GM20431 (cell line): ENCODE data around the gene VIPR1.

ENCODE experiments used
- in situ Hi-C: fragments of 300-500 bp; cut with MseI, MboI; formaldehyde crosslinking; loops from one replicate; pipeline ENCODE4 v1.15.0; 2020; ENCODE audit warnings: low sequenced_read_pairs; ENCODE audit not compliant: unreplicated experiment

VIPR1 gene

DNA sequence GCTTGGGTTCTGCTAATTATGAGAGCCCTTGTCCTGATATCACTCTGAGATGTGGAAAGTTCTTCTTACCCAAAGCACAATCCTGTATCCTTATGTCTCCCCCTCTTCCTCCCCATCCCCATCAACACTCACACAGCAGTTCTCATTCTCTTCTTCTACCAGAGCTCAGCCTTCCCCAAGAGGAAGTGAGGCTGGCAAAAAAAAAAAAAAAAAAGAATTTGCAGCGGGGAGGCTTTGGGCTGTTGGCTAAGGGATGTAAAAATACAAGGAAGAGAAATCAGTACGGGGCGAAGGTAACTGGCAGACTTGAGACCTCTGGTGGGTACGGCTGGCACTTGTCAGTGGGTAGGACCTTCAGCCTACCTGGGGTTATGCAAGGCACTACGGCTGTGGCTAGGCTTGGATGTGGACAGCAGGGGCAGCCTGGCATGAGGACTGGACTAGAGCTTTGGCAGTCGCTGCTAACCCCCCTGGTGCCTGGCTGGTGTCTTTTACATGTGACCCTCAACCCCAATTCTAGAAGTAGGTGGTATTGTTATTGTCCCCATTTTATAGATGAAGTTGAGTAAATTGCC, 5.4 kb downstream of the VIPR1 start:
- in situ Hi-C loops = no loop called here

DNA sequence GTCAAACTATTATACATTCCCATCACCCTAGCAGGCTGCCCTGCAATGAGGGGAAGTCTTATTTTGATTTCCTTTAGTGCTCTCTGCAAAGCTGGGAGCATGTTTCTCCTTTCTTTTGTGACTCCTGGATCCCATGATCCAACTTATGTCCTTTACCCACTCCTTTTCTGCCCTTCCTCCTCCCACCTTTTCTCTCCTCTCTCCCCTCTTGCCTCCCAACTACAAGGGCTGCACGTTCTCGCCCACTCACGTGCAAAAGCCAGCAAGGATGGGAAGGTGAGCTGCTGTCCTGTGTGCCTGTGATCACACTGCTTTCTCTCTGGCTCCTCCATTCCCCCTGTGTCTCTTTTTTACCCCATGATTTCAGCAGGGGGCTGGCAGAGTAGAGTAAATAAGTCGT, 6.1 kb downstream of the VIPR1 start:
- in situ Hi-C loops = no loop called here

DNA sequence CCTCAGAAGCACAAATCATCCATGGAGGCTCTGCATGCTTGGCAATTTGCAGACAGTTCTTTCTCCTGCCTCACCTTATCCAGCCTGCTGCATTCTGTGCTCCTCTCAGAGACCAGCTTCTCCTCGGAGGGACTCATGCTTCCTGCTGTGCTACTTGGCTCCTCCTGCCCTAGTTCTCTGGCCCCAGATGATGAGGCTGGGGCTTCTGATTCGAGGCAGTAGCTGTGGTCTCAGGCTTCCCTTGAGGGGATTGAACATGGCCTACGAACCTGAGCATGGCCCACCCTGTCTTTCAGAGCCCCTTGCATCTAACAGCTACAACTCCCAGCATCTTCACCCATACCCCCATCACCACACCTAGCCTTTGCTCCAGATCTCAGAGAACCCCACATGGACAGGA, 6.7 kb downstream of the VIPR1 start:
- in situ Hi-C loops = no loop called here

DNA sequence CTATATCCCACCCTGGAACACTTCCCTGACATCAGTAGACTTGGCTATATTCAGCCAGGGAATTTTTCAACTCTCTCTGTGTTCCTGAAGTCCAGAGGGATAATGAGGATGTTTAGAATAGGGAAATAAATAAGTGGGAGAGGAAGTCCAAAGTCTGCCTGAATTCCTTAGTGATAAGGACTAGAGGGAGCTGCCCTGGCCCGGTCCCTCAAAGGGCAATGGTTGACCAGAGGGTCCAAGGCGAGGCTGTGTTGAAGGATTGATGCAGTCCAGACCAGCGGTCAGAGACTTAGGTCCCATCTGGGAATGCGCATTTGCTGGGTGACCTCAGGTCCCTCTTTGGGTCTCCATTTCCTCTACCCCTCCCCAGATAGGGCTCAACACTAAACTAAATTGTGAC, 7.9 kb downstream of the VIPR1 start:
- in situ Hi-C loops = no loop called here

DNA sequence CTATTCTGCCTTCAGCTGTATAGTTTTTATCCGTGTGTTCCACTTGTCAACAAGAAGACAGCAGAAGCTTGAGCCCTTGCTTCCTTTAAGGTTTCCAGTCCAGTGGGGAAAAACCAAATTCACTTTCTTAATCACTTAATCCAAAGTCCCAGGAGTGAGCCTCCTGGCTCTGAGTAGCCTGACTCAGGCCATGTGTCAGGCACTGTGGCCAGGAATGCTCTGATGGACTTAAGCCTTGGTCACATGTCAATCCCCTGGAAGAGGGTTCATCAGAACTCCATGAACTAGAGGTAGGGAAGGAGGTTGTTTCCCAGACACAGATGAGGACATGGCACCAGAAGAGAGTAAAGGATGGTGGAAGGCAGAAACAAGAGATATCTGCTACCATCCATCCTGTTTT, 8.8 kb downstream of the VIPR1 start:
- in situ Hi-C loops = no loop called here

DNA sequence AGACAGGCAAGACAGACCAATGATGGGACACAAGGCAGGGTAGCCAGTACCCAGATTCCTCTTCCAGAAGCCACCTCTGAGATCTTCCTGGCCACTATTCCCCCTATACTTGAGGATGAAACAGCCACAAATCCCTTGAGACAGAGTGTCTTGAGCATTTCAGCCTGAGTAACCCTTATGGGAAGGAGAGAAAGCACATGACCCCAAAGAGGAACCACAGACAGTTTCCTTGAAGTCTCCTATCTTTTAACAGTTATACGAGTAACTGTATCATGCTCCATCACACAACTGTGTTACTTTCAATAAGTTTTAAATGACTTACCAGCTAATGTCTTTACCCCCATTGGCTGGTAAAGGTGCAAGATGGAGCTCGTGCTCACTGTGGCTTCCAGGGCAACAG, 9.3 kb downstream of the VIPR1 start:
- in situ Hi-C loops = no loop called here

DNA sequence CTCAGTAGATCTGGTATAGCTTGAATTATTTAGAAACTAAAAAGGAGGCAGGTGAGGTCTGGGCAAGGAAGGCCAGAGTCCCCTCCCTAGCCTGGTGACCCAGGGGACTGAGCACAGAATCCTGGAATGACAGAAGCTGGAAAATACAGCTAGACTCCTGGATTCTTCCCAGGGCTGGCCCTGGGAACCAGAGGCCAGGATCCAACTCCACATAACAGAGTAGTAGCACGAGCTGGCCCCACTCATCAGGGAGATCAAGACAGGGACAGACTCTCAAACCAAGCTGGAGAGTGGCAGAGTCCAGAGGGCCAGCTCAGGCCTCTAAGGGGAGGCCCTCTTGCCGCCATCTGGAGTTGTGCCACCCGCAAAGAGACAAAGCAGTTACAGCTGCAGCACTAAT, 10.7 kb downstream of the VIPR1 start:
- in situ Hi-C loops = no loop called here

DNA sequence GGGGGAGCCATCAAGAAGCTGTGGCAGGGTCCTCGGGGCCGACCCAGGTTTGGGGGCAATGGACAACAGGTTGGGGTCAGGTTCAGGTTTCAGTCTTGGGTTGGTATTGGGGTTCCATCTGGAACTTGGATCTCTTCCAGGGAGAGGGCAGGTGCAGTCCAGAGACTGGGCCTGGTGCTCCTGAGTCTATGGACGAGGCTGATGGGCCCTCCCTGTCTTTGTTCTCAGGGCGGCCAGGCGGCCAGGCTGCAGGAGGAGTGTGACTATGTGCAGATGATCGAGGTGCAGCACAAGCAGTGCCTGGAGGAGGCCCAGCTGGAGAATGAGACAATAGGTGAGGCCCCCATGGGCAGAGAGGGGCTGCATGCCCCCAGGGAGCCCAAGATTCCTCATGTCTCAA, 11.1 kb downstream of the VIPR1 start:
- in situ Hi-C loops = no loop called here

DNA sequence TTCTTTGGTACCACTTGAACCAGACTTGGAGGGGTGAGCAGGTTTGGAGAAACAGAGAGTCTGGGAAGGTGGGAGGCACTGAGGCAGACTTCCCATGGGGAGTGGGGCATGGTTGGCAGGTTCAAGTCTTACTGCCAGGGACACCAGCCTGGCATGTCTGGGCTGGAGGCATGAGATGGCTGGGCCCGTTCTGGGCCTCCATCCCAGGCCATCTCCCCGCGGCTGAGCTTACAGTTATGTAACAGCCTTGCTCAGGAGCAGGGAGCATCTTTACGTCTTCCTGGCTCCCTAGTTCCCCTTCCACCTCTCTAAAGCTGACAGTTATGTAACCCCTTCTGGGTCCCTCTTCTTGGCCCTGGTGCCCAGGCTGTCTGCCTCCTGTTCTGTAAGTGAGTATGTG, 12.4 kb downstream of the VIPR1 start:
- in situ Hi-C loops = no loop called here

DNA sequence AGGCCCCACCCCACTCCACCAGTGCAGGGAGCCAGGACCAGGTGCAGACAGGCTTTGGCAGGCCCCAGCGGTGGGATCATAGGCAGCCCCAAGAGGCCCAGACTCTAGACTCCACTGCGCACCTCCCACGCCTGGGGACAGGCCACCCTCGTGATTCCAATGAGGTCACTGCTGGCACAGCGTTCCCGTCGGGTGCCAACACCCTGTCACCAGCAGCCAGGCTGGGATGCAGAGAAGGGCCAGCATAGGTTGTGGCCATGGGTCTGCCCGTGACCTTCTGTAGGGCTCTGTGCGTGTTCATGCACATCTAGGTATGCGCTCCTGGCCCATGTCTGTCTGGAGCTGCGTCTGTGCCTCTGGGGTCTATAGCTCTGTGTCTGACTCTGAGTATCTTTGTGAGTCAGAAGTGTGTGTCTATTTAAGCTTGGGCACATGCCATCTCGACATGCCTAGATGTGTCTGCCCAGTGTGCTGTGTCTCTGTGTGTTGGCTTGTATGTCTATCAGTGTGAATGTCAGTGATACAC, 13.0 kb downstream of the VIPR1 start:
- in situ Hi-C loops = no loop called here

DNA sequence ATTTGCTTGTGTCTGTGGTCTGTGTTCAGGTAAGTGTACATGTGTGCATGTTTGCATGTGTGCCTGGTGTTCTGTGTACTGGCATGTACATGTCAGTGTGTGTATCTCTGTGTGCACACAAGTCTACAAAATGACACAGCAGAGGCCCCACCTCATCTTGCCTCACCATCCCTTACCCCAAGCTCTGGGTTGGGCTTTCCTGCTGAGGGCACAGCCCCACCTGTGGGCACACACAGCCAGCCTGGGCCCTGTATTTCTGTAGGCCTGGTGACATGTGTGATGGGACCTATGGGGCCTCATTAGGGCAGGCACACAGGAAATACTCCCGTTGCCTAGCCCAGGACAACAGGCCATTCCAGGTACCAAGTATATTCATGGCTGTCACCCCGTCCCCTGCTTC, 13.5 kb downstream of the VIPR1 start:
- in situ Hi-C loops = no loop called here

DNA sequence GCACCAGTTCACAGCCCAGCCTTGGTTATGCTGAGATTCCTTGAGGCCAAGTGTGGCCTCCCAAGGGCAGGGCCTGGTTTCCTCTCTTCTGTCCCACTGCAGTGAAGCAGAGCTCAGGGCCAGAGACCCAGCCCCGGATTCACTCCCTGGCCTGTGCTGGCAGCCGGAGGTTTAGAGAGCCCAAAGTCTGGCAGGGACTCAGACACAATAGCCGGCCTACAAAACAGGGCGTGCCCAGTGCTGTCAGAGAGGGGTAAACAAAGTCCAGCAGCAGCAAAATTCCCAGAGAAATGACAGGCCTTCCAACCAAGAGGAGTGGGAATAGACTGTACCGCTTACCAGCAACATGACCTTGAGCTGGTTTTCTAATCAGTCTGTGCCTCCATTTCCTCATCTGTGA, 14.0 kb downstream of the VIPR1 start:
- in situ Hi-C loops = no loop called here

DNA sequence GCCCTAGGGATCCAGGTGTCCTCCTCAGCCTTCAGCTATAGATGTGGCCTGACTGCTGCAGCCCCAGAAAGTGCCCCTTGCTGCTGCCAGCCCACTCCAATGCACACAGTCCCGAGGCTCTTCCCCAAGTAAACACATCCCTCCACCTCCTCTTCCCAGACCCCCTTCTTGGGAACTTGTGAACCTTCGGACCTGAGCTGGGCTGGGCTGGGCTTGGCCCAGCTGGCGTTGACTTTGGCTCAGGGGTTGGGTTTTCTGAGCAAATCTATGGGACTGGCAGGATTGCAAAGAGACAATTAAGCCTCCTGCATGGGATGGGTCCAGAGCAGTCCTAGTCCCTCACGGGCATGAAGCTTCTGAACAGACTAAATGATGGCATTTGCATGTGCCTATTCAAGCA, 14.7 kb downstream of the VIPR1 start:
- in situ Hi-C loops = no loop called here

DNA sequence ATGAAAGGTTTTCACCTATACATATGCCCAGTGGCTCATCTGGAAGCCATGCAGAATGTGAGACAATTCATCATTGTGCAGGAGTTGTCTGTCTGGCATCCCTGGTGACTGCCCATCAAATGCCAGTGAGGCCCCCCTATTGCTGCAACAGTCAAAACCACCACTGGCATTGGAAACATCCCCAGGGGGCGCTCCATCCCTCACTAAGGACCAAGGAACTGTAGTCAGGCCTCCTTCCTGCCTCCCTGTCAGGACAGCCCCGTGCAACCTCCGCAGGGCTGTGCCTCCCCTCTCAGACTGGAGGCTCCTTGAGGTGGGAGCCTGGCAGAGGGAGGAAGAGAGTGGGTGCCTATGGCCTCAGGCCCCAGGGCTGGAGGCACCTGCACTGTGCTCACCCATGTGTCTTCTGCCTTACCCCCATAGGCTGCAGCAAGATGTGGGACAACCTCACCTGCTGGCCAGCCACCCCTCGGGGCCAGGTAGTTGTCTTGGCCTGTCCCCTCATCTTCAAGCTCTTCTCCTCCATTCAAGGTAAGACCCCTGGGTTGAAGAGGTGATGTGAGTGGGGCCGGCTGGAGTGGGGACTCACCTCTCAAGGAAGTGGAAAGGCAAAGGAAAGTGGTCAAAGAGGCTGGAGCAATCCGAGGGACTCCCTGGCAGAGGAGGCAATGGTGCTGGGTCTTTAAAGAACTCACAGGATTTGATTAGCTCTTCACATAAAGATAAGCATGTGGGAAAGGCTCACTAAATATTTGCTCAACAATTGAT, 16.5 kb downstream of the VIPR1 start:
- in situ Hi-C loops = no loop called here

DNA sequence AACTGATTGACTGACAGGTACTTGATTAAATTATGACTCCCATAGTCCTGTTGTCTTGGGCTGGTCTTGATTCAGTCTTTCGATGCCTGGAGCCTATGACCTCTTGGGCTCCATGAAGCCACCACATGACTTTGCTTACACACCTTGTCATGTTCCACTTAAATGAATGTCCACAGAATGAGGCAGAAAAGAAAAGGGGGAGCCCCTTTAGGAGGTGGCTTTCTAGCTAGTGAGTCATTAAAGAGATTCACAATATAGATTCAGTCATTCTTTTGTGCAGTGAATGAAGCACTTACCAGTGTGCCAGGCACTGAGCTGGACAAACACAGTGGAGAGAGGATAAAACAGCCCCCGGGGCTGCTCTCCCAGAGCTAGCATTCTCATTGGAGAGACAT, 17.1 kb downstream of the VIPR1 start:
- in situ Hi-C loops = no loop called here

DNA sequence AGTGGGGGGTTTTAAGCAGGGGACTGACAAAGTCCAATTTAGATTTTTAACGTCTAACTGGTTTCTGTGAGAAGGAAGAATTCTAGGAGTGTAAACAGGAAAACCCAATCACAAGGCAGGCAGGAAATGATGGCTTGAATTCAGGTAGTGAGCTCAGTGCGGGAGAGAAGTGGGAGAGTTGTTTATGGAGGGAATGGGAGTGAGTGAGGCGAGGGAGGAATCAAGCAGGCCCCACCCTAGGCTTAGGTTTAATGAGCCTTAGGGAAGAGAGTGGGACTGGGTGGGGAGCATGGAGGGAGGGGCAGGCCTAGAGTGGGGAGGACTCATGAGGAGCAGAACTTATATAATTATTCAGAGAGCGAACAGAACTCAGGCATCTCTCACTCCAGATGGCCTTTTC, 17.9 kb downstream of the VIPR1 start:
- in situ Hi-C loops = no loop called here

DNA sequence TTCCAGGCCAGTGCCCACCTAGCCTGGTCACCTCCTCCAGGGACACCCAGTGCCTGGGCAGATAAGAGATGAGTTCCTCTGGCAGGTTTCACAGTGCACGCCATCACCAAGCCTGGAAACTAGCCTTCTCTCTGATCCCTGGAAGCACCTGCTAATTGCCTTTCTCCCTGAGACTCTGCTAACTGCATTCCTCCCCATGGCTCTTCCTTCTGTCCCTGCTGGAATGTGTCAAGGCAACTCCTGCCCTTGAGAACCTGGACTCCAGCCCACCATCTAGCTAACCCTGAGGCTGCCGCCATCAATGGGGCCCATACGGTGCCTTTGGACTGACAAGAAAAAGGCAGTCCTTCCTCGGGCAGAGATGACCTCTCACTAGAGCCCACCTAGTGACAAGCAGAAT, 18.5 kb downstream of the VIPR1 start:
- in situ Hi-C loops = no loop called here

DNA sequence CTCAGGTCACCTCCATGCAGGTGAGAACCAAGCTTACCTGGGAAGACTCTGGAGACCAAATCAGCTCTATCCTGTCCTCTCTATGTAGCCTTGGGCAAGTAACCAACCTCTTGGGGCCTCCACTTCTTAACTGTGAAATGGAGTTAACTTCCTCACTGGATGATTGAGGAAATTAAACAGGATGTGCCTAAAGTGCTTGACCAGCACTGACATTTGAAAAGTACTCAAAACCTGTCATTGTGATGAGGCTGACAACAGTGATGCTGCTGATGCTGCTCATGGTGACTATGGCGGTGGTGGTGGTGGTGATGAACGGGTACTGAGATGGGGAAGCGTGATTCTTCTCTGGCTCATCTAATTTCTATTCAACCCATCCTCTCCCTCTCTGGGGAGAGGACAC, 22.3 kb downstream of the VIPR1 start:
- in situ Hi-C loops = no loop called here

DNA sequence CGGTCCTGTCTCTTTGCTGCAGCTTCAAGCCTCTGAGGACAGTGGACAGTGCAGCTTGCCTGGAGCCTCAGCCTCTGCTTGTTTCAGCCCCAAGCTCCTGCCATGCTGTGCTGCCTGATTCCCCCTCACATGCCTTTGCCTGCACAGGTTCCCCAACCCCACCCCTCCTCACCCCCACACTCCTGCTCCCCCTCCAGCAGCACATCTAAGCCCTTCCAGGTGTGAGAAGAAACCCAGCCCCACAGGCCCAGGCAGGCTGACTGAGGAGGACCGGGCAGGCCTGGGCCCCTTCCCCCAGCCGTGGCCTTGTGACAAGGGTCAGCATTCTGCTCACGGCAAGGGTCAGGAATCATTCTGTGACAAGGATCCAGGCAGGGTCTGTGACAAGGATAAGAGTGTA, 22.8 kb downstream of the VIPR1 start:
- in situ Hi-C loops = no loop called here

DNA sequence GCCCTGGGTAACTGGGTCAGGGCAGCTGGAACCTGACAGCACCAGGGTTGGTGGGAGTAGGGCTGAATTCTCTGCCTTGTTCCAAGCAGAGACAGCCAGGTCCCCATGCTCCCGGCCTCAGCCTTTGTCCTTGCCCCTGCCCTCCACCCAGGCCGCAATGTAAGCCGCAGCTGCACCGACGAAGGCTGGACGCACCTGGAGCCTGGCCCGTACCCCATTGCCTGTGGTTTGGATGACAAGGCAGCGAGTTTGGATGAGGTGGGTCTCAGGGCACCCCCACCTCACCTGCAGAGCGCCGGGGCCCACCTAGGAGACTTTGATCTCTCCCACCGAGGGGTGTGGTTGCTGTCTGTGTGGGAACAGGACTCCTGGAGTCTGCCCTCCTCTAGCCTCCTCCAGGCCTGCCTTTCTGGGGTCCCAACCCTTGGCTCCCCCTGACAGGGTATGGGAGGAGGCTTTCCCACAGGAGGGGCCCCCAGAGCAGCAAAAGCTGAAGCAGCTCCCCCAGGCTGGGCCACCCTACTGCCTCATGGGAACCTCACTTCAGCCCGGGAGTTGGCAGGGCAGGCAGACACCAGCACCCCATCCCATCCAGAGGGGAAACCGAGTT, 23.4 kb downstream of the VIPR1 start:
- in situ Hi-C loops = no loop called here

DNA sequence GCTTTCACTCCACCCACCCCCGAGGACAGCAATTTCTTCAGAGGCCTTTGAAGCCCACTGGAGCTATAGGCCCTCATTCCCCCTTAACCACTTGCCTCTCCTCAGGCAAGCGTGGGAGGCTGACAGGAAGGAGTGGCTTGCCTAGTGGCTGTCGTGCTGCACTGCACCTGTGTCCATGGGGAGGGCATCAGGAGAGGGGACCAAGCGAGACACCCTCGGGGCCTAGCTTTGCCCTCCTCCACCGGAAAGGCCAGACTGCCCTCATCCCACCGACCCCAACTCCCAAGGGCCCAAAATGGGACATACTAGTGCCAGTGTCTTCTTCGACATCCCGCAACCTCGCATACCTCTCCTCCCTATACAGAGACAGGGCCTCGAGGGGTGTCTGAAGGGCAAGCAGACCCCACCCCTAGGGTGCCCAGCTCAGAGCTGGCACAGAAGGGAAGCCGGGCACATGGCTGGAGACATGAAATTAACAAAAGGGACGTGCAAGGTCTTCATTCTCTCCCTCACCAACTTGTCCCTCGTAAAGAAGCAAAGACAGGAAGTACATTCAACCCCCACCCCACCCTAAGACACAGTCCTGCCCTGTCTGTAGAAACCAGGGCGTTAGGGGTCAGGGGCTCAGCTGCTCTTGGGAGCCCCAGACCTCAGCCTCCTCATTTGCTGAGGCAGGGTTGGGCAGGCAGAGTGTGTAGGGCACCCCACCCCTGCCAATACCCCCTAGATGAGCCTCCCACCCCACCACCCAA, 24.3 kb downstream of the VIPR1 start:
- in situ Hi-C loops = no loop called here
